ENCODE measurements around the gene FRMD4A. TPM values are rescaled to one million over a fixed set of nuclear protein-coding genes. Genes with fewer than 3 reads are reported as not detected.
"Not testable (repeated sequence)": the region's sequence is repeated elsewhere in the genome, so short reads cannot be mapped to it uniquely, and the experiment has no call there.

The FRMD4A gene
- polyA plus RNA-seq, 1 donor (not counting 4 experiments of a cell fraction or from before 2014, with no cell fraction given), result 12.9 TPM

GRCh38 chr10:13865758-13866491, 464.8 kb downstream of the FRMD4A start:
- H3K9me1 ChIP-seq (ENCODE audit: control insufficient read depth, extremely low read depth, insufficient read depth, low read length), result no peaks in the 10 kb centered on the region
- H3K4me1 ChIP-seq (ENCODE audit: control insufficient read depth, extremely low read depth, insufficient read depth, low read length), result peaks cover 16% of the 10 kb centered on the region
- no peaks in the 10 kb centered on the region for H3K27me3 ChIP-seq (ENCODE audit: control insufficient read depth, extremely low read depth, insufficient read depth, low read length)
- H3K4me3 ChIP-seq (ENCODE audit: control insufficient read depth in 2 of 3, extremely low read depth in 1 of 3, insufficient read depth in 2 of 3, low read depth in 1 of 3, low read length in 3 of 3), result peak overlapping the region in 1 of 3 experiments; percentile 11
- TF ChIP-seq, protein P1, sequence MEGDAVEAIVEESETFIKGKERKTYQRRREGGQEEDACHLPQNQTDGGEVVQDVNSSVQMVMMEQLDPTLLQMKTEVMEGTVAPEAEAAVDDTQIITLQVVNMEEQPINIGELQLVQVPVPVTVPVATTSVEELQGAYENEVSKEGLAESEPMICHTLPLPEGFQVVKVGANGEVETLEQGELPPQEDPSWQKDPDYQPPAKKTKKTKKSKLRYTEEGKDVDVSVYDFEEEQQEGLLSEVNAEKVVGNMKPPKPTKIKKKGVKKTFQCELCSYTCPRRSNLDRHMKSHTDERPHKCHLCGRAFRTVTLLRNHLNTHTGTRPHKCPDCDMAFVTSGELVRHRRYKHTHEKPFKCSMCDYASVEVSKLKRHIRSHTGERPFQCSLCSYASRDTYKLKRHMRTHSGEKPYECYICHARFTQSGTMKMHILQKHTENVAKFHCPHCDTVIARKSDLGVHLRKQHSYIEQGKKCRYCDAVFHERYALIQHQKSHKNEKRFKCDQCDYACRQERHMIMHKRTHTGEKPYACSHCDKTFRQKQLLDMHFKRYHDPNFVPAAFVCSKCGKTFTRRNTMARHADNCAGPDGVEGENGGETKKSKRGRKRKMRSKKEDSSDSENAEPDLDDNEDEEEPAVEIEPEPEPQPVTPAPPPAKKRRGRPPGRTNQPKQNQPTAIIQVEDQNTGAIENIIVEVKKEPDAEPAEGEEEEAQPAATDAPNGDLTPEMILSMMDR (optimal IDR thresholded peaks at IDR 0.05 in 1 of 3, IDR thresholded peaks at IDR 0.05 in 1 of 3, conservative IDR thresholded peaks at IDR 0.05 in 1 of 3; ENCODE audit: extremely low read depth in 1 of 3, insufficient read depth in 2 of 3, low read length in 3 of 3), result no peak
- TF ChIP-seq EZH2 (IDR thresholded peaks at IDR 0.05; ENCODE audit: low read length), result no peak
- no peaks in the 10 kb centered on the region for H3K9me3 ChIP-seq (ENCODE audit: control insufficient read depth, low read depth, low read length)
- peak overlapping the region; percentile 58 for H3K4me2 ChIP-seq (ENCODE audit: control insufficient read depth, extremely low read depth, insufficient read depth, low read depth, low read length)
- FAIRE-seq (peak; percentile 71), DNase-seq (ENCODE audit: low read depth, low spot score) (peak; percentile 21)
- no peaks in the 10 kb centered on the region for H3K36me3 ChIP-seq (ENCODE audit: control insufficient read depth in 2 of 2, extremely low read depth in 1 of 2, insufficient read depth in 2 of 2, low read length in 2 of 2)
- H2AFZ ChIP-seq (ENCODE audit: control insufficient read depth, low read length), result peak overlapping the region; percentile 38
- no peak overlapping the region for H3K9ac ChIP-seq (ENCODE audit: control insufficient read depth, extremely low read depth, insufficient read depth, low read length)
- dilution Hi-C loops (cut with MboI; ENCODE audit: extremely low pct_ligation_motif_present, low sequenced_read_pairs), result no loop called here
- H3K27ac ChIP-seq (ENCODE audit: control insufficient read depth, insufficient read depth, low read length), result peak overlapping the region; percentile 29
- peaks cover 29% of the 10 kb centered on the region for H3K79me2 ChIP-seq (ENCODE audit: control insufficient read depth, insufficient read depth, low read length)
- H4K20me1 ChIP-seq (ENCODE audit: control insufficient read depth, extremely low read depth, insufficient read depth, low read length), result no peaks in the 10 kb centered on the region

- H3K36me3 ChIP-seq (ENCODE audit: control insufficient read depth in 2 of 2, extremely low read depth in 1 of 2, insufficient read depth in 2 of 2, low read length in 2 of 2); DNase-seq (ENCODE audit: low read depth, low spot score); H3K4me2 ChIP-seq (ENCODE audit: control insufficient read depth, extremely low read depth, insufficient read depth, low read depth, low read length); H3K9me3 ChIP-seq (ENCODE audit: control insufficient read depth, low read depth, low read length); H4K20me1 ChIP-seq (ENCODE audit: control insufficient read depth, extremely low read depth, insufficient read depth, low read length); FAIRE-seq; H3K9ac ChIP-seq (ENCODE audit: control insufficient read depth, extremely low read depth, insufficient read depth, low read length); H3K4me3 ChIP-seq (ENCODE audit: control insufficient read depth in 2 of 3, extremely low read depth in 1 of 3, insufficient read depth in 2 of 3, low read depth in 1 of 3, low read length in 3 of 3); H2AFZ ChIP-seq (ENCODE audit: control insufficient read depth, low read length); H3K27me3 ChIP-seq (ENCODE audit: control insufficient read depth, extremely low read depth, insufficient read depth, low read length); H3K9me1 ChIP-seq (ENCODE audit: control insufficient read depth, extremely low read depth, insufficient read depth, low read length); dilution Hi-C loops (cut with MboI; ENCODE audit: extremely low pct_ligation_motif_present, low sequenced_read_pairs): not testable (repeated sequence)
- H3K27ac ChIP-seq (ENCODE audit: control insufficient read depth, insufficient read depth, low read length), result peak overlapping the region; percentile 29
- peaks cover 14% of the 10 kb centered on the region for H3K4me1 ChIP-seq (ENCODE audit: control insufficient read depth, extremely low read depth, insufficient read depth, low read length)
- peaks cover 24% of the 10 kb centered on the region for H3K79me2 ChIP-seq (ENCODE audit: control insufficient read depth, insufficient read depth, low read length)
Observed at GRCh38 chr10:13865220-13865619, 465.5 kb downstream of the FRMD4A start.
